K562 (cell line): ENCODE results near the gene BBOX1. TPM values are rescaled to one million over a fixed set of nuclear protein-coding genes. Genes with fewer than 3 reads are reported as not detected.

Experiments used
- ATAC-seq: fragments of 200-7000 bp; cut with Tn5 transposase; 3 replicates; pipeline ENCODE4 v1.9.1; 2020; ENCODE audit warnings: moderate library complexity
- BruUV-seq: library from RNA; stranded (reverse); fragments of 400-500 nt; replicated peaks from 2 replicates; lab custom pipeline; 2021; lab: Mats Ljungman, UMichigan
- CTCF ChIA-PET: fragments of 300-600 bp; formaldehyde crosslinking; extraction: SDS; loops from one replicate; lab custom pipeline; 2021; ENCODE audit warnings: low intra/inter-chr PET ratio; lab: Yijun Ruan, JAX
- POLR2A ChIA-PET: fragments of 300-600, 350-650 bp; sonication (Branson Sonifier 250); formaldehyde crosslinking; extraction: SDS; loops from one replicate; lab custom pipeline; 2021; ENCODE audit warnings: antibody characterized with exemption, inconsistent platforms; lab: Yijun Ruan, JAX
- DNase-seq, 4 experiments: peaks; one replicate each; pipeline versions ENCODE4 v3.0.0 to v3.0.0-alpha.2; 2011 to 2018; ENCODE audit warnings: low spot score in 3 of 4, mixed read lengths in 3 of 4; ENCODE audit errors: extremely low read depth in 1 of 4
- FAIRE-seq: peaks from 2 replicates; lab custom pipeline; 2011; peaks lifted over from hg19 to GRCh38; lab: Jason Lieb, UNC
- H2AFZ ChIP-seq: 2 replicates; pipeline ENCODE4 v1.6.0; 2011; ENCODE audit warnings: low read depth, low read length, control low read depth, inconsistent platforms
- H3K27ac ChIP-seq: fragments of 200-600 bp; 3 replicates; pipeline ENCODE4 v1.8.0; 2011; ENCODE audit warnings: low read depth, mild to moderate bottlenecking, control low read depth, inconsistent platforms, low read length, moderate library complexity, mixed read lengths; ENCODE audit errors: extremely low read depth
- H3K27me3 ChIP-seq, 2 experiments: fragments of 300-600 bp in 1 of 2; 2 replicates in 1 of 2; 3 replicates in 1 of 2; pipeline versions ENCODE4 v1.6.0 to v1.8.0; 2011; ENCODE audit warnings: inconsistent platforms in 2 of 2, low read length in 2 of 2, mild to moderate bottlenecking in 1 of 2, mixed read lengths in 1 of 2, moderate library complexity in 1 of 2; ENCODE audit not compliant: control insufficient read depth in 2 of 2, insufficient read depth in 2 of 2
- H3K36me3 ChIP-seq: fragments of 300-600 bp; 3 replicates; pipeline ENCODE4 v1.8.0; 2011; ENCODE audit warnings: mild to moderate bottlenecking, low read length, inconsistent platforms; ENCODE audit not compliant: control insufficient read depth, insufficient read depth
- H3K4me1 ChIP-seq, 2 experiments: fragments of 200-600 bp in 1 of 2; replicated peaks in 1 of 2; 2 replicates in 1 of 2; 3 replicates in 1 of 2; pipeline versions ENCODE4 v1.5.1 to v1.8.0; 2011; ENCODE audit warnings: inconsistent platforms in 2 of 2, low read length in 2 of 2, mild to moderate bottlenecking in 1 of 2, mixed read lengths in 1 of 2, moderate library complexity in 1 of 2; ENCODE audit not compliant: control insufficient read depth in 2 of 2, insufficient read depth in 2 of 2
- H3K4me2 ChIP-seq: 2 replicates; pipeline ENCODE4 v1.6.1; 2011; ENCODE audit warnings: low read length, control low read depth, inconsistent platforms, mixed read lengths; ENCODE audit not compliant: insufficient read depth
- H3K4me3 ChIP-seq: fragments of 200-600 bp; sonication (generic), shearing (Covaris generic); 2 replicates; pipeline ENCODE4 v1.5.1; 2016; ENCODE audit warnings: control low read depth, inconsistent platforms
- H3K79me2 ChIP-seq: fragments of 200-600 bp; 3 replicates; pipeline ENCODE4 v1.8.0; 2011; ENCODE audit warnings: low read length, inconsistent platforms; ENCODE audit not compliant: control insufficient read depth, insufficient read depth
- H3K9ac ChIP-seq, 2 experiments: 2 replicates each; pipeline versions ENCODE4 v1.6.0 to v1.6.1; 2011; ENCODE audit warnings: low read depth in 2 of 2, low read length in 2 of 2, control low read depth in 1 of 2, inconsistent platforms in 1 of 2, mild to moderate bottlenecking in 1 of 2, mixed read lengths in 1 of 2; ENCODE audit not compliant: insufficient read depth in 1 of 2
- H3K9me1 ChIP-seq: one replicate; pipeline ENCODE4 v1.6.0; 2011; ENCODE audit warnings: inconsistent platforms, mild to moderate bottlenecking, low read length, moderate library complexity; ENCODE audit not compliant: control insufficient read depth, insufficient read depth
- H3K9me3 ChIP-seq: replicated peaks from 2 replicates; pipeline ENCODE4 v1.5.1; 2011; ENCODE audit warnings: low read depth, low read length, inconsistent platforms; ENCODE audit not compliant: control insufficient read depth, insufficient read depth
- H4K20me1 ChIP-seq: replicated peaks from 2 replicates; pipeline ENCODE4 v1.6.1; 2011; ENCODE audit warnings: low read length, inconsistent platforms, mixed read lengths; ENCODE audit not compliant: control insufficient read depth, insufficient read depth
- CAMTA2 ChIP-seq: fragments of 250-450 bp; sonication (Bioruptor Pico); conservative IDR thresholded peaks from 2 replicates; pipeline ENCODE4 v1.5.1; 2022
- CSDE1 ChIP-seq, 2 experiments: fragments of 450-650 bp; IDR thresholded peaks; 2 replicates each; pipeline ENCODE4 v1.6.1; 2016; ENCODE audit warnings: mild to moderate bottlenecking in 1 of 2
- GATA2 ChIP-seq: sonication (generic); formaldehyde crosslinking; IDR thresholded peaks from 2 replicates; pipeline ENCODE4 v1.4.0; 2020; ENCODE audit warnings: mild to moderate bottlenecking, missing genetic modification reagents
- IRF2 ChIP-seq: sonication (generic); formaldehyde crosslinking; IDR thresholded peaks from 2 replicates; pipeline ENCODE4 v1.8.1; 2022; ENCODE audit warnings: mild to moderate bottlenecking, missing genetic modification reagents
- MCM2 ChIP-seq: fragments of 450-650 bp; IDR thresholded peaks from 2 replicates; pipeline ENCODE4 v1.6.1; 2017; ENCODE audit warnings: low read depth, mild to moderate bottlenecking
- SFPQ ChIP-seq: fragments of 200-400 bp; formaldehyde crosslinking; IDR thresholded peaks from 2 replicates; pipeline ENCODE4 v1.6.1; 2017; ENCODE audit warnings: mild to moderate bottlenecking, low read depth, low read length, moderate library complexity
- SRSF1 ChIP-seq: fragments of 200-400 bp; formaldehyde crosslinking; IDR thresholded peaks from 2 replicates; pipeline ENCODE4 v1.6.1; 2017; ENCODE audit warnings: mild to moderate bottlenecking, low read depth, low read length, moderate library complexity
- WGBS: fragments of 100-300 bp; shearing (Covaris generic); methylation state at CpG from one replicate; pipeline ENCODE4 v1.1.6; 2016; ENCODE audit warnings: low coverage, mixed read lengths; ENCODE audit not compliant: insufficient coverage; ENCODE audit errors: missing lambda C conversion rate; 5-methylcytosine and 5-hydroxymethylcytosine counted together
- in situ Hi-C: fragments of 300-500 bp; cut with MboI; formaldehyde crosslinking; loops from 4 replicates; pipeline ENCODE4 v1.15.0; 2018; ENCODE audit warnings: inconsistent platforms, mixed read lengths
- intact Hi-C: fragments of 100-400 bp; cut with micrococcal nuclease; formaldehyde crosslinking; loops from 2 replicates; pipeline ENCODE4 v1.14.2; 2022
- polyA plus RNA-seq, 8 experiments: library from polyadenylated mRNA; depleted of rRNA in 4 of 8; stranded (reverse) in 5 of 8; unstranded in 3 of 8; fragments of >200 nt; fragmentation: Nextera tagmentation in 2 of 8; fragmentation: Illumina TruSeq in 1 of 8; extraction: Ambion mirVana in 2 of 8; extraction: Trizol in 1 of 8; gene quantifications; 2 replicates each; pipeline versions ENCODE4 v1.2.1 to v1.2.3, GENCODE V29; 2011 to 2014; ENCODE audit warnings: inconsistent platforms in 1 of 8, missing spikeins in 1 of 8
- total RNA-seq, 7 experiments: library from RNA; depleted of rRNA in 6 of 7; stranded (reverse); fragments of >200 nt in 6 of 7; fragmentation: Illumina TruSeq in 2 of 7; extraction: Trizol in 2 of 7; gene quantifications; 2 replicates each; pipeline versions ENCODE4 v1.2.1 to v1.2.3, GENCODE V29; 2011 to 2021; ENCODE audit warnings: low replicate concordance in 1 of 7

BBOX1 gene
- total and polyA plus RNA-seq, 9 of the 15 experiments (the other 6 are each of a cell fraction or from before 2014, with no cell fraction given) = not detected

GRCh38 chr11:27041141-27041899 lies 705 bp downstream of the BBOX1 start:
- DNase-seq (no peak), ATAC-seq (no peak)
- 5% methylated on average over 2 of the region's 2 CpGs for WGBS
- Histone ChIP-seq H3K9me3 (no peaks in the 10 kb centered on the region), H3K4me1 (no peaks in the 10 kb centered on the region), H3K27ac (no peak overlapping the region), H3K36me3 (no peaks in the 10 kb centered on the region), H3K9ac (no peak overlapping the region)
- in situ Hi-C loops = no loop called here
- no TSS peak for BruUV-seq
- TF ChIP-seq SRSF1 (no peak), IRF2 (CRISPR knock-in tag) (no peak), MCM2 (no peak), SFPQ (no peak), CAMTA2 (no peak), CSDE1 (IDR thresholded peaks at IDR 0.05) (no peak), GATA2 (CRISPR knock-in tag) (no peak)
- TF ChIP-seq, all 486 proteins: peak for 0
- H3K79me2 ChIP-seq = no peaks in the 10 kb centered on the region
- FAIRE-seq = no peak
- H4K20me1 ChIP-seq = no peaks in the 10 kb centered on the region
- H3K27me3 ChIP-seq = no peaks in the 10 kb centered on the region
- ChIA-PET CTCF (no interaction called here), POLR2A (no interaction called here)
- H3K9me1 ChIP-seq = no peaks in the 10 kb centered on the region
- no peak overlapping the region for H2AFZ ChIP-seq
- H3K4me2 ChIP-seq = no peak overlapping the region
- intact Hi-C loops = no loop called here
- H3K4me3 ChIP-seq = no peak overlapping the region
